Smooth muscle cell of the brain vasculature (primary cell): ENCODE measurements around the gene SLC43A1.
"Not testable (repeated sequence)": the region's sequence is repeated elsewhere in the genome, so short reads cannot be mapped to it uniquely, and the experiment has no call there.

ENCODE experiments used
- DNase-seq: peaks from one replicate; pipeline ENCODE4 v3.0.0-alpha.2; 2012; ENCODE audit warnings: low read depth, low spot score

Gene SLC43A1

DNA sequence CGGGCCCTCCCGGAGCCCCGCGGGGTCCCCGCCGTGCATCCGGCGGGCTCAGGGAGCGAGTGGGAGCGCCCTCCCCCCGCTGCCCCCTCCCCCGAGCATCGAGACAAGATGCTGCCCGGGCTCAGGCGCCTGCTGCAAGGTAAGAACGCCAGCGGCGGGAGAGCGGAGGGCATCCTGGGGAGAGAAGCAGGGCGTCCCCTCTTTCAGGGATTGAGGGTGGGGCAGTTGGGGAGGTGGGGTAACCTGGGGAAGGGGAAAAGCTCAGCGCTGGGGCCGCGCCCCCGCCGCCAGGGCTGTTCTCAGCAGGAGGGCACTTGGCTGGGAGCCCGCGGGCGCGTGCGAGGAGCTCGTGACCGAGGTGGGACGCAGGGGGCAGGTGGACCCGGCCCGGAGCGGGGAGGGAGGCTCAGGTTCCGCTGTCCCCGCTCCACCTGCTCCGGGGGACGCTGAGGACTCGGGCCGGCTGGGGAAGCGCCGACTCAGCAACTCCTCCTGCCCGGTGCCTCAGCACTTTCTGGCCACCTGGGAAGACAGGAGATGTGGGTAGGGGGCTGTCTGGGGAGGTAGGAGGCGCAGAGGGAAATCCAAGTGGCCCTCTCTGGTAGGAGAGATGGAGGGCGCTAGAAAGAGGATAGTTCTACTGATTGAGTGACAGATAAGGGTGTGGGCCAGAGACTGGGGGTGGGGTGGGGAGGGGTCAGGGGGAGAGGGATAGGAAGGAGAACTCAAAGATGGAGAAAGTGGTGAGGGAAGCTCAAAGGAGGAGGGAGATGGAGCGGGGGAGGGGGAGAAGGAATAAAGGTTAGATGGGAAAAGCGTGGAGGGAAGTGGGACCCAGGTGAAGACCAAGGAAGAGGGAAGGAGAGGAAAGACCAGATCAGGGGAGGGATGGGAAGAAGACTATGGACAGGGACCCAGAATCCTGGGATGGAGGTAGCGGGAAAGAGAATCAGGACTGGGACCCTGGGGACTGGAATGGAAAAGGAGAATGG lies 54.4 kb downstream of the SLC43A1 start:
- DNase-seq = no peak

DNA sequence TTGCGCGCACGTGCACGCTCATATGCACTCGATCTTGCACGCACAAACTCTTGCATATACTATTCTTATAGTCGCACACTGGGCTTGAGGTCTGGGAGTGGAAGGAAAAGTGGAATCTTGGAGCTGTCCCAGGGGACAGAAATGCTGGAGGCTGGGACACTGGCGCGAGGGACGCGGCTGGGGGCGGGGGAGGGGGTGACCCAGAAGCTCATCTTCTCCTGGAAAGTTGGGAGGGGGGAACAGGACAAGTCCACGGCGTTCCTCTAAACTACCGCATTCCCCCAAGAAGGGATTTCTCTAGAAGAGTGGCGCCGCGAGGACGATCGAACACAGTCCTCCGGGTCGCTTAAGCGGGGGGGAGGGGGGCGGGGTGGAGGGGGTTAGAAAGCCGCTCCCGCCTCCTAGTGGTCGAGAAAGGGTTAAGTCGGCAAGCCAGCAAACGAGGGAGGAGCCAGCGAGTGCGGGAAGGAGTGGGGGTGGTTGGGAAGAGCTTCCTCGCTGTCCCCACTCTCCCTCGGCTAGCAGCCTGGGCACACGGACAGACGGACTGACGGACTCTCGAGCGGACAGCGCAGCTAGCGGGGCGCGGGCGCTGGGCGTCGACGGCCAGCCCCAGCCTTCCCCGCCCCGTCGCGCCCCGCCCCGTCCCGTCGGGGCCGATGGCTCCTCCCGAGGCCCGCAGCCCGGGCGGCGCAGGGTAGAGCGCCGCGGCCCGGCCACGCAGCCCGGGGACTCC lies 55.3 kb downstream of the SLC43A1 start, which contains the start of gene RTN4RL2:
Gene RTN4RL2, plus strand, starts transcription at position 507 of the 736 bp plus-strand sequence. CDS start 338 bp downstream, outside the sequence.
- no peak for DNase-seq

DNA sequence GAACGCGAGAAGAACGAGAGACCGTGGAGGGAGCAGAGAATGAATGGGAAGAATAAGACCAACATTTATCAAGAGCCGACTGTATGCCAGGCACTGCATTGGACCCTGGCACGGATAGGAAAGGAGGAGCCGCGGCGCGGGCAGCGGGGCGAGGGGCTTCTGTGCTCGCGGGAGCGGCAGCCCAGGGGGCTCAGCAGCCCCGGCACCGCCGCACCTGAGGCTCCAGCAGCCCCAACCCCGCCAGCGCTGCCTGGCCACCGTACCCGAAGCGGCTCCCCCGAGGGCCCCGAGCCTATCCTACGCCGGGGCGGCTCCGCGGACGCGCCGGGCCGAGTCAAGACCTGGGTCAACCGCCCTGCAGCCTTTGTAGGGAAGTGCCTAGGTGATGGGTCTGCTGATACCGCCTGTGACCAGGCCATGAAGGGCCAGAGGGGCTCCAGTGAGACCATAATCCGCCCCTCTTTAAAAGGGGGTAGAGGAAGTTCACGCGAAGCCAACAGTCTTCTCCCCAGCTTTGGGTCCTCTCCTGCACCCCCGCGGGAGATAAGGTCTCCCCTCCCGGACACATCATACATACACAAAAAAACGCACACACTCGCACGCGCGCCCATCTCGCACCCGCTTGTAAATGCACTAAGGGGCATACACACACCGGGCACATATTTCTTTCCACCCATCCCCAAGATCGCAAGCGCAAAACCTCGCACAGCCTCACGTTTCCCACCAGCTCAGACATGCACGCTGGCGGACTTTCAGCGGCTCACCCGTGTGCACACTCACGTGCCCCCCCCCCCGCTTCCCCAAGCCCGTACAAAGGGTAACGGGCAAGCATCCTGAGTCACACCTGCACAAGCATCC lies 56.1 kb downstream of the SLC43A1 start:
- DNase-seq = no peak

DNA sequence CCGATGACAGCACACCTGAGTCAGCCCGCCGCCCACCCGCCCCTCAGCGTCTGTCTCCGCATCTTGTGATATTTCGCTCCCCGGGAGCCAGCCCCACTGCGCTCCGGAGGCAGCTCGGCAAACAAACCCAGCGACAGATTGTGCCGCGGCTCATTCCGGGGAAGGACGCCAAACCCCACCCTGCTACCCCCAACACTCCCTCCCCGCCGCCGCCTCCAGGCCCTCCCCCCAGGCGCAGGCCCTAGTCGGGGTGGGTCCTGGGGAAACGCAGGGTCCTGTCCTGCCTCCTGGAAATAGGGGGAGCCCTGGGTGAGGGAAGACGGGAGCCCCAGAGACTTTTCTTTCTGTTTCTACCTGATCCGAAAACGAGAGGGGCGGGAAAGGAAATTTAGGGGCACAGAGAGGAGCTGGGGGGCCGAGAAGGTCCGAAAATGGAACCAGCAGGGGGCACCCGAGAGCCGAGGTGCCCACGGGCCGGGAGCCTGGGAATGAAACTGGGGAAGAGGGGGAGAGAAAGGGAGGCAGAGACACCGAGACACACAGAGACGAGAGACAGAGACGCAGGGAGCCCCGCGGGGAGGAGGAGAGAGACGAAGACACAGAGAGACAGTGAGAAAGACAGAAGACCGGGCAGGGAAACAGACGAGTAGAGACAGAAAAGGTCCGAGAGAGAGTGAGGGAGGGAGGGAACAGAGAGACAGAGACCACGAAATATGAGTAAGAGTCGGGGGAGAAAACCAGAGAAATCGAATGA lies 56.9 kb downstream of the SLC43A1 start:
- DNase-seq = no peak

DNA sequence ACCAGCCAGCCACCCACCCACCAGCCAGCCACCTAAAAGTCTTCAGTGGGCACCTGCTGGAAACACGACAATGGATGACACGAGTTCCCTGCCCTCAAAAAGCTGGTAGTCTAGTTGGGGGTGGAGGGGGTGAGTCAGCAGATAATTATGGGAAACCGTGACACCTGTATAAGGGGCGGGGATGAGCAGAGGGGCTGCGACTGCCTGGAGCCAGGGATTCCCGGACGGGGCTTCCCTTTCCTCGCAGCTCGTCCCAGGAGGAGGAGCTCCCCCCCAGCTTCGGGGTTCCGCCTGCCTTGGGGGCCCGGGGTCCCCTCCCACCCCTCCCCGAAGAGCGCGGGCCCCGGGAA lies 57.5 kb downstream of the SLC43A1 start:
- no peak for DNase-seq

DNA sequence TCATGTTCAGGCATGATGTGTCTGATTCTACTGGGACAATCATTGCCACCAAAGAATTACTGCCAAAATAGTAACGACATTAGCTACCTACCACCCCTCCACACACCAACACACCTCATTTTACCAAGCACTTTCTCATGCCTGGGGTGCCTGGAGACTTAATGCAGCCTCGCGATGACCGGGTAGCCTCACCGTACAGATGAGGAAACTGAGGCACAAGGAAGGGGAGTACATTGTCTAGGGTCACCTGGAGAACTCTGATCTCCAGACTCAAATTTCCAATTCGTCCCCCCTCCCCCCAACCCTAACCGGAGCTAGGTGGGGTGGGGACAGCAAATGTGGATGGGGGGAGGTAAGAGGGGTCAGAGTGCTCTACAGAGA lies 57.9 kb downstream of the SLC43A1 start:
- DNase-seq = no peak

DNA sequence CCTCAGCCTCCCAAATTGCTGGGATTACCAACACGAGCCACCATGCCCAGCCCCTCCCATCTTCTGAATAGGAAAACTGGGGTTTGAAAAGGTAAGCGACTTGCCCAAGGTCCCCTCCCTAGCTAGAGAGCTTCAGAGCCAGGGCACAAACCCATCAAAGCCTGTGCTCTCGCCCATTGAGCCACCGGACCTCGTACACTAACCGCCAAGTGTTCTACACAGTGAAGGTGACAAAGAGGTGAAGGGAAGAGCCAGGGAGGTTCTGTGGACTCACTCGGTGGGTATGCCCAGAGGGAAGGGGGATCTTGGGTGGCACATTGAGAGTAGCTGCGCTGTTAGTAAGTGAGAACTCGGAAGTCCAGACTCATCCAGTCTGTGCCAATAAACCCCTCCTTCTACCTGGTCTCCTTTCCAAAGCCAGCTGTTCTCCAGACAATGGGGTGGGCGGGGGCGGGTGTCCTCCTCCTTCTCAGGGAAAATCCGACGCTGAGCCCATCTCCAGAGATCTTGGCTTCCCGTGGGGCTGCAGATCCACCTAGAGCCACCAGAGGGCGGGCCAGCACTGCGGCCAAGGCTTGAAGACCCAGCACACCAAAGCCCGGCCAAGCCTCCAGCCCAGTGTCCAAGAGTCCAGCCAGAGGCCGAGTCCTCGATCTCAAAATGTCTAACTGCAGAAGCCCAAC lies 58.4 kb downstream of the SLC43A1 start:
- DNase-seq = peak; percentile 70

DNA sequence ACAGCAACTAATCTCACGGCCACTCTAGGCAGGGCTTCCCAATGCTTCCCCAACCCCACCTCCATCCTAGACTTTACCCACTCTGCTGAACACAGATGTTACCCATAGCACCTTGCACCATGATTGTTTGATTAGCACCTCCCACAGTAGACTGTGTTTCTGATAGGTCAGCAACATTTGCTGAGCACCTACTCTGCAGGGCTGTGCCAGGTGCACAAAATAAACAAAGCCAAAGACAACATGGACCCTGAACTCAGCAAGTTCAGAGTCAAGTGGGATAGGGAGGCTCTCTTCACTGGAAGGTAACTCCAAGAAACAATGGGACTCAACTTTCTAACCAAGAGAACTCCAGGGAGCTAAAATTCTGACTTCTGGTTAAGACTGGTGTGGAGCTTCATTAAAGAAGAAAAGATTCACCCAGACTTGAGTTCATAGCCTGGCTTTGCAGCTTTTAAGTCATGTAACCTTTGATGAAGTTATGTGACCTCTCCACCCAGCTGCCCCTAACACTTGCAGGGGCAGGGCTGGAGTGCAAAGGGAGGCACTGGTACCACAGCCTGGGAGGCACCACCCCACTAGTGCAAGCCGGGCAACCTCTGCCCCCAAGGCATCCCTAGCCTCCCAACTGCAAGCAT lies 61.8 kb downstream of the SLC43A1 start:
- no peak for DNase-seq

DNA sequence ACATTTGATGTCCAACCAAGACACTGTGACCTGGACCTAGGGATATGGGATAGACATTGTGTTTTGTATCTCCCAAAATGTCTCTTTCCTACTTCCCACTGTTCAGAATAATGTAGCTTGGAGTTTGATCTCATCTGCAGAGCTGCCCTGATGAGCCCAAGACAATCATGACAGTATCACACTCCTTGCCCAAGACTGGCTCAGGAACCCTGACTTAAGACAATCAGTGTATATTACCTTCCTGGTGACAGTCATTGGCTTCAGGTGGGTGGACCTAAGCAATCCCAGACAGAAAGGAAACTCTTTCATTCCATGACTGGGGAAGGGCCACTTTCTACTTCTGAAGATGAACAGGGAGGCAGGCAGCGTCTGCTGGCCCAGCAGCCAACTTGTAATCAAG lies 69.4 kb downstream of the SLC43A1 start:
- DNase-seq = no peak

DNA sequence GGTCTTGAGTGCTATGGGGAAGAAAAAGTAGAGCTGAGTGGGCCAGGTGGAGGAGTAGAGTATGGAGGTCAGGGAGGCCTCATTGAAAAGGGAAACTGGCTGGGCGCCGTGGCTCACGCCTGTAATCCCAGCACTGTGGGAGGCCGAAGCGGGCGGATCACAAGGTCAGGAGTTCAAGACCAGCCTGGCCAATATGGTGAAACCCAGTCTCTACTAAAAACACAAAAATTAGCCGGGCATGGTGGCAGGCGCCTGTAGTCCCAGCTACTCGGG lies 70.4 kb downstream of the SLC43A1 start:
- DNase-seq = not testable (repeated sequence)

DNA sequence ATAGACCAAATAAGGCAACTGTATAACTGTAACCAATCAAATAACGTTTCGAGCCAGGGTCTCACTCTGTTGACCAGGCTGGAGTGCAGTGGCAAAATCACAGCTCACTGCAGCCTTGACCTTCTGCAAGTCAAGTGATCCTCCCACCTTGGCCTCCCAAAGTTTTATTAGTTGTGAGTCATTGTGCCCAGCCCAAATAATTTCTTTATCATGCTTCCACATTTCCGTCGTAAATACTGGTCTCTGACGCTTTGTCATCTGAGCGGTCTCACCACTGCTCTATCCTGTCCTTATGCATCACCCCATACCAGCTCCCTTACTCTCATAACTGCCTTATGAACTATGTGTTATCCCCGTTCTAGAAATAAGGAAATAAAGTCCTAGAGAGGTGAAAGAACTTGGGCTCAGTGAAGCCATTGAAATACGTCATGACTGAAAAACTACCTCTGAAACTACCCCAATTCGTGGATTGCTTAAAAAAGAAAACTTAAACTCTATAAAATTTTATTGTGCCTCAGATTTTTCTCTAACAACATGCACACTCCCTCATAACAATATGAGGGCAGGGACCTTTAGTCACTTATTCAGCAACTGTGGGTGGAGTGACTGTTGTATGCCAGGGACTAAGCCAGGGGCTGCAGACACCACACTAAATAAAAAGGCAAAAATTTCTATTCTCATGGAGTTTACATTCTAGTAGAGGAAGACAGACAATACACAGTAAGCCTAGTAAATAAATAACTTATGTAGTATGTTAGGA lies 71.0 kb downstream of the SLC43A1 start:
- DNase-seq = no peak

DNA sequence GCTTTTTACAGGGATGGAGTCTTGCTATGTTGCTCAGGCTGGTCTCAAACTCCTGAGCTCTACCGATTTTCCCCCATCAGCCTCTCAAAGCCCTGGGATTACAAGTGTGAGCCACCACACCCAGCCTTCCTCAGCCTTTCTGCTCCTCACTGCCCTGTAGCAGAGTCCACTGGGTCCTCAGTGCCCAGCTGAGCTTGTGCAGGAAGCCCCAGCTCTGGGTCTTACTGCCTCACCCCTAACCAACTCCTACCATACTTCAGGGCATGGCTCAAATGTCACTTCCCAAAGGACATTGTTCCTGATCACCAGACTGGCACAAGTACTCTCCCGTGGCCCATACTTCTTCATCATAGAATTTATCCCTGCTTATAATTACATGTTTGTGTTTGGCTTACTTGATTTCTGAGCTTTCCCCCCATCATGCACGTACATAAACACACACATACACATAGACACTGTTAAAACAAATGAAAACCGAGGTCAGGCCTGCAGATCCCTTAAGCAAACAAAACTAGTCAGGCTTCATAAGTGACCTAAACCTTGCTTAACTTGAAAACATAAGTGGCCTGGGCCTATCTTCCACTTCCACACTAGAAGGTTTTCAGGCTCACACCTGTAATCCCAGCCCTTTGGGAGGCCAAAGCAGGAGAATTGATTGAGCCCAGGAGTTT lies 74.6 kb downstream of the SLC43A1 start:
- DNase-seq = no peak

DNA sequence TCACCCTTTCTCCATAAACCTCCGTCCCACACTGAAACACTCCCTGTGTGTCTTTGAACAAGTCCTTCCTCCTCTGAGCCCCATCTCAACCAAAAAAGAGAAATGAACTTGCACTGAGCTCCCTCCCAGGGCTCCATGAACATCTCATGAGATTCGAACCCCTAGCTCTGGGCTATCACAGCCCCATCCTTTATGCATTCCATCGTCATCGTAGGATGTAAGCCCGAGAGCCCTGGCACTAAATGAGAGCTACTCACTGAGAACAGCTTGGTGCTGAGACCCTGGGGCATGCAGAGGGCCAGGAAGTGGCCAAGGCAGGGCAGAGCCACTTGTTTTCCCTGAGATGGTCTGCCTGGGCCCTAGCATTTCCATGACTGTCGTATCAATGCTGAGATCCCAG lies 75.7 kb downstream of the SLC43A1 start:
- DNase-seq = no peak

DNA sequence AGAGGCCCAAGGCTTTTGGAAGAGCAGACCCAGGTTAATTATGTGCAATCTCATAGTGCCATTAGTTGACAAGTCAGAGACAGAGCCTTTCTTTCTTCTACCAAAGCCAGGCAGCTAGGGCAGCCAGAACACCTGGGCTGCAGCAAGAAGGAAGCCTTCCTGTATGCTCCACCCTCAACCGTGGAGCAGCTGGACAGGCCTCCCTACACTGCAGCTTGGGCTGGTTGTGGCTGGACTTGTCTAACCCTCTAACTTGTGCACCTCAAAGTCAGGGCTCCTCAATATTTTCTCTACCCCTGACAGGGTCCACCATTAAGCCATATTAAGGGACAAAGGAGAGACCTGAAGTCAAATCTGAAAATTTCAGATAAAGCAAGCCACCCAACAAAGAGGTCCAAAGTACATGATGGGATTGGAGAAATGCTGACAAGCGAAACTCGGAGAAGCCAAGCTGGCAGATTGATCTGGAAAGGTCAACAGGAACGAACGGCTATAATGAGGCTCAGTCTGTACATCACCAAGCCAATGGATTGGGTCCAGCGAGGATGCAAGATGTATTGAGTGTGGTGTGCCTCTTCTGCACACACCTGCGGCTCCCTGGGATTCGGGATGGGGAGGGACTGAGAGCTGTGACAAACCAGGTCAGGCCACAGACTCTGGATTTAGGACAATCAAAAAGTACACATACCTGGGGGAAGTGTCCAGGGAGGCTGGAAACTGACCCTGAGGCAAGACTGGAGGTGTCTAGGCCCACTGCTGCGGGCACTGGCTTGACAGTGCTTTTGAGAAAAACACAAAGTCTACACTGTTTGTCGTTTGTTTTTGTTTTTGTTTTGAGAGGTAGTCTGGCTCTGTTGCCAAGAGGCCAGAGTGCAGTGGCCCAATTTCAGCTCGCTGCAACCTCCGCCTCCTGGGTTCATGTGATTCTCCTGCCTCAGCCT lies 76.9 kb downstream of the SLC43A1 start:
- no peak for DNase-seq

DNA sequence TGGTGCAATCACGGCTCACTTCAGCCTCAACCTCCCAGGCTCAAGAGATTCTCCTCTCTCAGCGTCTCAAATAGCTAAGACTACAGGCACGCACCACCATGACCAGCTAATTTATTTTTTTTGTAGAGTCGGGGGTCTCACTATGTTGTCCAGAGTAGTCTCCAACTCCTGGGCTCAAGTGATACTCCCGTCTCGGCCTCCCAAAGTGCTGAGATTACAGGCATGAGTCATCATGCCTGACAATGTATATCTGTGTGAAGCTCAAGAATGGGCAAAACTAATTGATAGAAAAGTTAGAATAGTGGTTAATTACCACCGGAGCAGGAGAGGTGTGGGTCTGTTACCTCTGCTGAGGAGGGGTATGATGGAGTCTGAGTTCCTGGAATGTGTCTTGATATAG lies 79.5 kb downstream of the SLC43A1 start:
- DNase-seq = no peak

DNA sequence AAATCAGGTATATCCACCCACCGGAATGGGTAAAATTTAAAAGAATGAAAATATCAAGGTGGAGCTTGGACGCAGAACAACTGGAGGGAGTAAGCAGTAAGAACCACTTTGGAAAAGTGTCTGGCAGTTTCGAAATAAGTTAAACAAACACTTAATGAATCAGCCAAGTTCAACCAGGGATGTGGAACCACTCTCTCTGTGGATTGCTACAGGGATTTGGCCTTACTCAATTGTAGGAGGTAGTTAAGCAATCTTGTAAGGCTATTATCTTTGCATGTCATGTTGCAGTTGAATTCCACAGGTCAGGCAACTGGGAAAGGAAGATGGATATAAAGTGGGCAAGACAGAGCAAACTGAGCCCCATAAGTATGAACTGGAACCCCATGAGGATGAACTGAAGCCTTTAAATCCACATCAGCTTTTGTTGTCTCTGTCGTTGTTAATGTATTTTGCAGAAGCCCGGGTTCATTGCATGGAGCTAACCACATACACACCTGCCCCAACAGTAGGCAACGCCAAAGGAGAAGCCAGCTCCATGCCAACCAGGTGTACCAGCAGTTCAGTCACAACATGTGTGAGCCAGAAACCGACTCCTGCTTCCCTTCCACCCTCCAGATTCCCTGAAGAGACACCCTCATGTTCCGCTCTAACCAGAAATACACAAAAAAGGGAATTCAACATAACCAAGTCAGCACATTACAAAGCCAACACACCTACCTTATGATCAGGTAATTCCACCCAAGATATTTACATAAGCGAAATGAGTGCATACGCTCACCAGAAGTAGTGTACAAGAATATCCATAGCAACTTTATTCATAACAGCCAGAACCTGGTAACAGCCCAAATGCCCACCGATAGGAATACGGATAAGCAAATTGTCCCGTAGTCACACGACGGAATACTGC lies 80.6 kb downstream of the SLC43A1 start:
- no peak for DNase-seq
